Measurements from ENCODE around the gene MRPS22. TPM values are rescaled to one million over a fixed set of nuclear protein-coding genes. Genes with fewer than 3 reads are reported as not detected.

The MRPS22 gene
- total and polyA plus RNA-seq, 2 of the 8 experiments (the other 6 are each of a cell fraction or from before 2014, with no cell fraction given) = 28.3 to 45.8 TPM

DNA sequence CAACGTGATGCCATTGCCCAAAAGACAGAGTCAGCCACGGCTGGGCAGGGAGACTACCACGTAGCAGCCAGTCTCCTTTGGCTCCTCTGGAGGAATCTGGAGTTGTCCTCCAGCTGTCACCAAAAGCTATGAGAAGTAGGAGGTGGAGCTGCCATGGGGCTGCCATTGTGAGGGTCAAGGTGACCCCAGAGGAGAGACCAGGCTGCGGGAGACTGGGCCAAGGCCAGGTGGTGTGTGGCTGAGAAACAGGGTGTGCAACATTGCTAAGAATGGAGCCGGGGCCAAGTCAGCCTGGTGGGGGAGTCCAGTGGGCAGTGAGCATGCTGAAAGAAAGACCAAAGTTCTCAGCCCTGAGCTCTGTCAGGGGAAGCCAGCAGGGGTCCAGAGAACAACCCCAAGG is 29.9 kb upstream of the MRPS22 start (continued):
- TF ChIP-seq, protein P1, sequence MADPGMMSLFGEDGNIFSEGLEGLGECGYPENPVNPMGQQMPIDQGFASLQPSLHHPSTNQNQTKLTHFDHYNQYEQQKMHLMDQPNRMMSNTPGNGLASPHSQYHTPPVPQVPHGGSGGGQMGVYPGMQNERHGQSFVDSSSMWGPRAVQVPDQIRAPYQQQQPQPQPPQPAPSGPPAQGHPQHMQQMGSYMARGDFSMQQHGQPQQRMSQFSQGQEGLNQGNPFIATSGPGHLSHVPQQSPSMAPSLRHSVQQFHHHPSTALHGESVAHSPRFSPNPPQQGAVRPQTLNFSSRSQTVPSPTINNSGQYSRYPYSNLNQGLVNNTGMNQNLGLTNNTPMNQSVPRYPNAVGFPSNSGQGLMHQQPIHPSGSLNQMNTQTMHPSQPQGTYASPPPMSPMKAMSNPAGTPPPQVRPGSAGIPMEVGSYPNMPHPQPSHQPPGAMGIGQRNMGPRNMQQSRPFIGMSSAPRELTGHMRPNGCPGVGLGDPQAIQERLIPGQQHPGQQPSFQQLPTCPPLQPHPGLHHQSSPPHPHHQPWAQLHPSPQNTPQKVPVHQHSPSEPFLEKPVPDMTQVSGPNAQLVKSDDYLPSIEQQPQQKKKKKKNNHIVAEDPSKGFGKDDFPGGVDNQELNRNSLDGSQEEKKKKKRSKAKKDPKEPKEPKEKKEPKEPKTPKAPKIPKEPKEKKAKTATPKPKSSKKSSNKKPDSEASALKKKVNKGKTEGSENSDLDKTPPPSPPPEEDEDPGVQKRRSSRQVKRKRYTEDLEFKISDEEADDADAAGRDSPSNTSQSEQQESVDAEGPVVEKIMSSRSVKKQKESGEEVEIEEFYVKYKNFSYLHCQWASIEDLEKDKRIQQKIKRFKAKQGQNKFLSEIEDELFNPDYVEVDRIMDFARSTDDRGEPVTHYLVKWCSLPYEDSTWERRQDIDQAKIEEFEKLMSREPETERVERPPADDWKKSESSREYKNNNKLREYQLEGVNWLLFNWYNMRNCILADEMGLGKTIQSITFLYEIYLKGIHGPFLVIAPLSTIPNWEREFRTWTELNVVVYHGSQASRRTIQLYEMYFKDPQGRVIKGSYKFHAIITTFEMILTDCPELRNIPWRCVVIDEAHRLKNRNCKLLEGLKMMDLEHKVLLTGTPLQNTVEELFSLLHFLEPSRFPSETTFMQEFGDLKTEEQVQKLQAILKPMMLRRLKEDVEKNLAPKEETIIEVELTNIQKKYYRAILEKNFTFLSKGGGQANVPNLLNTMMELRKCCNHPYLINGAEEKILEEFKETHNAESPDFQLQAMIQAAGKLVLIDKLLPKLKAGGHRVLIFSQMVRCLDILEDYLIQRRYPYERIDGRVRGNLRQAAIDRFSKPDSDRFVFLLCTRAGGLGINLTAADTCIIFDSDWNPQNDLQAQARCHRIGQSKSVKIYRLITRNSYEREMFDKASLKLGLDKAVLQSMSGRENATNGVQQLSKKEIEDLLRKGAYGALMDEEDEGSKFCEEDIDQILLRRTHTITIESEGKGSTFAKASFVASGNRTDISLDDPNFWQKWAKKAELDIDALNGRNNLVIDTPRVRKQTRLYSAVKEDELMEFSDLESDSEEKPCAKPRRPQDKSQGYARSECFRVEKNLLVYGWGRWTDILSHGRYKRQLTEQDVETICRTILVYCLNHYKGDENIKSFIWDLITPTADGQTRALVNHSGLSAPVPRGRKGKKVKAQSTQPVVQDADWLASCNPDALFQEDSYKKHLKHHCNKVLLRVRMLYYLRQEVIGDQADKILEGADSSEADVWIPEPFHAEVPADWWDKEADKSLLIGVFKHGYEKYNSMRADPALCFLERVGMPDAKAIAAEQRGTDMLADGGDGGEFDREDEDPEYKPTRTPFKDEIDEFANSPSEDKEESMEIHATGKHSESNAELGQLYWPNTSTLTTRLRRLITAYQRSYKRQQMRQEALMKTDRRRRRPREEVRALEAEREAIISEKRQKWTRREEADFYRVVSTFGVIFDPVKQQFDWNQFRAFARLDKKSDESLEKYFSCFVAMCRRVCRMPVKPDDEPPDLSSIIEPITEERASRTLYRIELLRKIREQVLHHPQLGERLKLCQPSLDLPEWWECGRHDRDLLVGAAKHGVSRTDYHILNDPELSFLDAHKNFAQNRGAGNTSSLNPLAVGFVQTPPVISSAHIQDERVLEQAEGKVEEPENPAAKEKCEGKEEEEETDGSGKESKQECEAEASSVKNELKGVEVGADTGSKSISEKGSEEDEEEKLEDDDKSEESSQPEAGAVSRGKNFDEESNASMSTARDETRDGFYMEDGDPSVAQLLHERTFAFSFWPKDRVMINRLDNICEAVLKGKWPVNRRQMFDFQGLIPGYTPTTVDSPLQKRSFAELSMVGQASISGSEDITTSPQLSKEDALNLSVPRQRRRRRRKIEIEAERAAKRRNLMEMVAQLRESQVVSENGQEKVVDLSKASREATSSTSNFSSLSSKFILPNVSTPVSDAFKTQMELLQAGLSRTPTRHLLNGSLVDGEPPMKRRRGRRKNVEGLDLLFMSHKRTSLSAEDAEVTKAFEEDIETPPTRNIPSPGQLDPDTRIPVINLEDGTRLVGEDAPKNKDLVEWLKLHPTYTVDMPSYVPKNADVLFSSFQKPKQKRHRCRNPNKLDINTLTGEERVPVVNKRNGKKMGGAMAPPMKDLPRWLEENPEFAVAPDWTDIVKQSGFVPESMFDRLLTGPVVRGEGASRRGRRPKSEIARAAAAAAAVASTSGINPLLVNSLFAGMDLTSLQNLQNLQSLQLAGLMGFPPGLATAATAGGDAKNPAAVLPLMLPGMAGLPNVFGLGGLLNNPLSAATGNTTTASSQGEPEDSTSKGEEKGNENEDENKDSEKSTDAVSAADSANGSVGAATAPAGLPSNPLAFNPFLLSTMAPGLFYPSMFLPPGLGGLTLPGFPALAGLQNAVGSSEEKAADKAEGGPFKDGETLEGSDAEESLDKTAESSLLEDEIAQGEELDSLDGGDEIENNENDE (IDR thresholded peaks at IDR 0.05; ENCODE audit: insufficient replicate concordance, low read length) = no peak
- TF ChIP-seq, protein P2, sequence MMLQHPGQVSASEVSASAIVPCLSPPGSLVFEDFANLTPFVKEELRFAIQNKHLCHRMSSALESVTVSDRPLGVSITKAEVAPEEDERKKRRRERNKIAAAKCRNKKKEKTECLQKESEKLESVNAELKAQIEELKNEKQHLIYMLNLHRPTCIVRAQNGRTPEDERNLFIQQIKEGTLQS (IDR thresholded peaks at IDR 0.05; ENCODE audit: insufficient read depth, low read depth, low read length) = no peak
- TF ChIP-seq SAP30 (IDR thresholded peaks at IDR 0.05; ENCODE audit: insufficient read depth, insufficient replicate concordance, low read length) (no peak), SIRT6 (IDR thresholded peaks at IDR 0.05; ENCODE audit: low read length) (no peak), CHD1 (IDR thresholded peaks at IDR 0.05; ENCODE audit: low read depth, low read length) (no peak), BACH1 (IDR thresholded peaks at IDR 0.05; ENCODE audit: low read length) (no peak), CEBPB (IDR thresholded peaks at IDR 0.05; ENCODE audit: low read depth, low read length) (no peak), HDAC2 (IDR thresholded peaks at IDR 0.05; ENCODE audit: borderline replicate concordance in 1 of 2, low read depth in 2 of 2, low read length in 2 of 2) (no peak)

All from H1 (cell line).